ENCODE data around the gene FRAT1.

The FRAT1 gene

GRCh38 chr10:97329766-97330165, 10.7 kb downstream of the FRAT1 start:
- H3K4me3 ChIP-seq (ENCODE audit: control insufficient read depth in 1 of 7, extremely low read depth in 1 of 7, insufficient read depth in 4 of 7, low read depth in 2 of 7, low read length in 6 of 7), result no peak overlapping the region
- no peaks in the 10 kb centered on the region for H3K9me3 ChIP-seq (ENCODE audit: control extremely low read depth in 1 of 5, control insufficient read depth in 4 of 5, insufficient read depth in 2 of 5, low read depth in 1 of 5, low read length in 4 of 5)
- peaks cover 8 to 30% (median 23%) of the 10 kb centered on the region in 4 experiments for H3K4me1 ChIP-seq (ENCODE audit: control extremely low read depth in 1 of 4, control insufficient read depth in 4 of 4, insufficient read depth in 4 of 4, low read length in 3 of 4)
- H3K27me3 ChIP-seq (replicated peaks in 2 of 5; ENCODE audit: control insufficient read depth in 4 of 5, insufficient read depth in 5 of 5, low read length in 4 of 5), result no peaks in the 10 kb centered on the region
- ChIA-PET POLR2A (no interaction called here), CTCF (no interaction called here)
- H3K36me3 ChIP-seq (ENCODE audit: control insufficient read depth in 4 of 4, insufficient read depth in 4 of 4, low read length in 3 of 4), result peaks cover 0 to 18% (median 7%) of the 10 kb centered on the region in 4 experiments
- DNase-seq, result no peak
- no peak overlapping the region for H3K27ac ChIP-seq (ENCODE audit: insufficient read depth in 1 of 2, low read depth in 1 of 2, low read length in 2 of 2, poor library complexity in 1 of 2, severe bottlenecking in 2 of 2)
- WGBS (ENCODE audit: insufficient coverage), result 100% methylated on average over 5 of the region's 5 CpGs

- 51% methylated on average over 3 of the region's 6 CpGs for WGBS (ENCODE audit: insufficient coverage)
- Histone ChIP-seq H3K4me3 (ENCODE audit: control insufficient read depth in 1 of 7, extremely low read depth in 1 of 7, insufficient read depth in 4 of 7, low read depth in 2 of 7, low read length in 6 of 7) (no peak overlapping the region), H3K9me3 (ENCODE audit: control extremely low read depth in 1 of 5, control insufficient read depth in 4 of 5, insufficient read depth in 2 of 5, low read depth in 1 of 5, low read length in 4 of 5) (no peaks in the 10 kb centered on the region), H3K4me1 (ENCODE audit: control extremely low read depth in 1 of 4, control insufficient read depth in 4 of 4, insufficient read depth in 4 of 4, low read length in 3 of 4) (peaks cover 8 to 36% (median 25%) of the 10 kb centered on the region in 4 experiments), H3K36me3 (ENCODE audit: control insufficient read depth in 4 of 4, insufficient read depth in 4 of 4, low read length in 3 of 4) (peaks cover 0 to 18% (median 7%) of the 10 kb centered on the region in 4 experiments), H3K27ac (ENCODE audit: insufficient read depth in 1 of 2, low read depth in 1 of 2, low read length in 2 of 2, poor library complexity in 1 of 2, severe bottlenecking in 2 of 2) (no peak overlapping the region), H3K27me3 (replicated peaks in 2 of 5; ENCODE audit: control insufficient read depth in 4 of 5, insufficient read depth in 5 of 5, low read length in 4 of 5) (no peaks in the 10 kb centered on the region)
- POLR2A ChIA-PET, result interaction anchor here (1.0 kb wide), 1 partner anchor 10 kb away, joined by 3 read pairs; no protein-coding TSS in a partner anchor
- DNase-seq, result no peak
- CTCF ChIA-PET, result interaction anchor here (0.6 to 4.5 kb wide), 8 partner anchors 9 to 42 kb away, joined by 3 to 31 read pairs (median 3); partner anchors contain the start of genes ARHGAP19 and FRAT1
These were observed 12.2 kb downstream of the FRAT1 start for GRCh38 chr10:97331153-97331703.

- no peaks in the 10 kb centered on the region for H3K9me3 ChIP-seq (ENCODE audit: control extremely low read depth in 1 of 5, control insufficient read depth in 4 of 5, insufficient read depth in 2 of 5, low read depth in 1 of 5, low read length in 4 of 5)
- DNase-seq, result no peak
- ChIA-PET CTCF (interaction anchor here (0.8 to 4.5 kb wide), 16 partner anchors 8 to 94 kb away, joined by 3 to 31 read pairs (median 4); partner anchors contain the start of gene FRAT1), POLR2A (interaction anchor here (0.6 to 3.0 kb wide), 4 partner anchors 13 to 92 kb away, joined by 3 to 23 read pairs (median 4); partner anchors contain the start of gene FRAT1)
- H3K4me3 ChIP-seq (ENCODE audit: control insufficient read depth in 1 of 7, extremely low read depth in 1 of 7, insufficient read depth in 4 of 7, low read depth in 2 of 7, low read length in 6 of 7), result peak overlapping the region in 6 of 7 experiments; percentile 70 to 88 (median 84)
- WGBS (ENCODE audit: insufficient coverage), result 23% methylated on average over 15 of the region's 18 CpGs
- peak overlapping the region in 1 of 2 experiments; percentile 71 for H3K27ac ChIP-seq (ENCODE audit: insufficient read depth in 1 of 2, low read depth in 1 of 2, low read length in 2 of 2, poor library complexity in 1 of 2, severe bottlenecking in 2 of 2)
- H3K36me3 ChIP-seq (ENCODE audit: control insufficient read depth in 4 of 4, insufficient read depth in 4 of 4, low read length in 3 of 4), result peaks cover 0 to 18% (median 7%) of the 10 kb centered on the region in 4 experiments
- H3K27me3 ChIP-seq (replicated peaks in 2 of 5; ENCODE audit: control insufficient read depth in 4 of 5, insufficient read depth in 5 of 5, low read length in 4 of 5), result no peaks in the 10 kb centered on the region
- peaks cover 8 to 33% (median 25%) of the 10 kb centered on the region in 4 experiments for H3K4me1 ChIP-seq (ENCODE audit: control extremely low read depth in 1 of 4, control insufficient read depth in 4 of 4, insufficient read depth in 4 of 4, low read length in 3 of 4)
These were observed 13.7 kb downstream of the FRAT1 start for GRCh38 chr10:97332591-97333350.

GRCh38 chr10:97333351-97333600, 14.2 kb downstream of the FRAT1 start:
- Histone ChIP-seq H3K9me3 (ENCODE audit: control extremely low read depth in 1 of 5, control insufficient read depth in 4 of 5, insufficient read depth in 2 of 5, low read depth in 1 of 5, low read length in 4 of 5) (no peaks in the 10 kb centered on the region), H3K4me3 (ENCODE audit: control insufficient read depth in 1 of 7, extremely low read depth in 1 of 7, insufficient read depth in 4 of 7, low read depth in 2 of 7, low read length in 6 of 7) (peak overlapping the region; percentile 70 to 88 (median 83)), H3K4me1 (ENCODE audit: control extremely low read depth in 1 of 4, control insufficient read depth in 4 of 4, insufficient read depth in 4 of 4, low read length in 3 of 4) (peaks cover 8 to 33% (median 25%) of the 10 kb centered on the region in 4 experiments), H3K27ac (ENCODE audit: insufficient read depth in 1 of 2, low read depth in 1 of 2, low read length in 2 of 2, poor library complexity in 1 of 2, severe bottlenecking in 2 of 2) (peak overlapping the region in 1 of 2 experiments; percentile 71), H3K27me3 (replicated peaks in 2 of 5; ENCODE audit: control insufficient read depth in 4 of 5, insufficient read depth in 5 of 5, low read length in 4 of 5) (no peaks in the 10 kb centered on the region), H3K36me3 (ENCODE audit: control insufficient read depth in 4 of 4, insufficient read depth in 4 of 4, low read length in 3 of 4) (peaks cover 0 to 18% (median 7%) of the 10 kb centered on the region in 4 experiments)
- DNase-seq, result peak; percentile 36 to 62 (median 55)
- POLR2A ChIA-PET, result interaction anchor here (0.6 to 3.0 kb wide), 3 partner anchors 14 to 92 kb away, joined by 4 to 23 read pairs (median 5); partner anchors contain the start of gene FRAT1
- WGBS (ENCODE audit: insufficient coverage), result 5% methylated on average over 6 of the region's 7 CpGs
- CTCF ChIA-PET, result interaction anchor here (0.8 to 4.5 kb wide), 16 partner anchors 9 to 94 kb away, joined by 3 to 31 read pairs (median 4); partner anchors contain the start of gene FRAT1

GRCh38 chr10:97333601-97334369, 14.7 kb downstream of the FRAT1 start:
- H3K9me3 ChIP-seq (ENCODE audit: control extremely low read depth in 1 of 5, control insufficient read depth in 4 of 5, insufficient read depth in 2 of 5, low read depth in 1 of 5, low read length in 4 of 5), result no peaks in the 10 kb centered on the region
- under 1% methylated on average over 76 of the region's 89 CpGs for WGBS (ENCODE audit: insufficient coverage)
- H3K4me1 ChIP-seq (ENCODE audit: control extremely low read depth in 1 of 4, control insufficient read depth in 4 of 4, insufficient read depth in 4 of 4, low read length in 3 of 4), result peaks cover 8 to 33% (median 25%) of the 10 kb centered on the region in 4 experiments

GRCh38 chr10:97334370-97335175, 15.5 kb downstream of the FRAT1 start, which contains the start of gene FRAT2:
Gene FRAT2 (minus strand): TSS chr10:97334729. CDS start chr10:97334572, 157 bp downstream.
- Histone ChIP-seq H3K9me3 (ENCODE audit: control extremely low read depth in 1 of 5, control insufficient read depth in 4 of 5, insufficient read depth in 2 of 5, low read depth in 1 of 5, low read length in 4 of 5) (no peaks in the 10 kb centered on the region), H3K4me1 (ENCODE audit: control extremely low read depth in 1 of 4, control insufficient read depth in 4 of 4, insufficient read depth in 4 of 4, low read length in 3 of 4) (peaks cover 8 to 33% (median 25%) of the 10 kb centered on the region in 4 experiments), H3K27ac (ENCODE audit: insufficient read depth in 1 of 2, low read depth in 1 of 2, low read length in 2 of 2, poor library complexity in 1 of 2, severe bottlenecking in 2 of 2) (peak within 1 kb of the TSS; percentile 98 to 99), H3K27me3 (replicated peaks in 2 of 5; ENCODE audit: control insufficient read depth in 4 of 5, insufficient read depth in 5 of 5, low read length in 4 of 5) (no peaks in the 10 kb centered on the region), H3K36me3 (ENCODE audit: control insufficient read depth in 4 of 4, insufficient read depth in 4 of 4, low read length in 3 of 4) (peaks cover 0 to 7% (median 4%) of the 10 kb centered on the region in 4 experiments), H3K4me3 (ENCODE audit: control insufficient read depth in 1 of 7, extremely low read depth in 1 of 7, insufficient read depth in 4 of 7, low read depth in 2 of 7, low read length in 6 of 7) (peak within 1 kb of the TSS; percentile 70 to 88 (median 83))
- ChIA-PET POLR2A (interaction anchor here (0.8 to 3.0 kb wide), 3 partner anchors 9 to 43 kb away, joined by 3 to 23 read pairs (median 5); partner anchors contain the start of gene FRAT1), CTCF (interaction anchor here (1.2 to 4.5 kb wide), 6 partner anchors 10 to 25 kb away, joined by 3 to 31 read pairs (median 8); partner anchors contain the start of gene FRAT1)
- 0% methylated on average over 72 of the region's 103 CpGs for WGBS (ENCODE audit: insufficient coverage)
- DNase-seq, result peak; percentile 92 to 94 (median 92)

More at GRCh38 chr10:97333601-97334369, 14.7 kb downstream of the FRAT1 start:
- POLR2A ChIA-PET, result interaction anchor here (2.2 to 3.0 kb wide), 2 partner anchors 14 to 42 kb away, joined by 5 to 23 read pairs; partner anchors contain the start of gene FRAT1
- peak overlapping the region; percentile 70 to 88 (median 83) for H3K4me3 ChIP-seq (ENCODE audit: control insufficient read depth in 1 of 7, extremely low read depth in 1 of 7, insufficient read depth in 4 of 7, low read depth in 2 of 7, low read length in 6 of 7)
- peak overlapping the region in 1 of 2 experiments; percentile 99 for H3K27ac ChIP-seq (ENCODE audit: insufficient read depth in 1 of 2, low read depth in 1 of 2, low read length in 2 of 2, poor library complexity in 1 of 2, severe bottlenecking in 2 of 2)
- peaks cover 0 to 13% (median 7%) of the 10 kb centered on the region in 4 experiments for H3K36me3 ChIP-seq (ENCODE audit: control insufficient read depth in 4 of 4, insufficient read depth in 4 of 4, low read length in 3 of 4)
- CTCF ChIA-PET, result interaction anchor here (0.8 to 4.5 kb wide), 16 partner anchors 9 to 95 kb away, joined by 3 to 31 read pairs (median 4); partner anchors contain the start of gene FRAT1
- peak; percentile 35 to 68 (median 63) for DNase-seq
- no peaks in the 10 kb centered on the region for H3K27me3 ChIP-seq (replicated peaks in 2 of 5; ENCODE audit: control insufficient read depth in 4 of 5, insufficient read depth in 5 of 5, low read length in 4 of 5)
